SK-N-SH (cell line): Measurements from ENCODE around the gene SSTR3. TPM values are rescaled to one million over a fixed set of nuclear protein-coding genes. Genes with fewer than 3 reads are reported as not detected.

Experiments
- CTCF ChIA-PET: fragments of 300-600, 350-600 bp; formaldehyde crosslinking; extraction: SDS; loops from one replicate; lab custom pipeline; 2021; lab: Yijun Ruan, JAX
- POLR2A ChIA-PET: fragments of 350-600 bp; sonication (Branson Sonifier 250); formaldehyde crosslinking; extraction: SDS; loops from one replicate; lab custom pipeline; 2020; ENCODE audit warnings: antibody characterized with exemption, inconsistent platforms; lab: Yijun Ruan, JAX
- DNase-seq: peaks from one replicate; pipeline ENCODE4 v3.0.0; 2012
- H2AFZ ChIP-seq: fragments of 200-600 bp; sonication (generic); 2 replicates; pipeline ENCODE4 v1.8.1; 2016; ENCODE audit warnings: antibody characterized with exemption, mild to moderate bottlenecking, low read depth
- H3F3A ChIP-seq: fragments of 200-600 bp; sonication (generic); replicated peaks from 2 replicates; pipeline ENCODE3; 2016; ENCODE audit warnings: antibody characterized with exemption, mild to moderate bottlenecking; ENCODE audit not compliant: insufficient read depth
- H3K27ac ChIP-seq, 2 experiments: fragments of 200-500 bp in 1 of 2; fragments of 200-600 bp in 1 of 2; sonication (Bioruptor generic) in 1 of 2; sonication (generic), shearing (Covaris generic) in 1 of 2; 2 replicates each; pipeline versions ENCODE4 v1.5.1 to v1.6.1; 2014 to 2016; ENCODE audit warnings: low read depth in 2 of 2, inconsistent platforms in 1 of 2, low read length in 1 of 2, mild to moderate bottlenecking in 1 of 2, mixed read lengths in 1 of 2
- H3K27me3 ChIP-seq: fragments of 200-600 bp; sonication (generic), shearing (Covaris generic); 2 replicates; pipeline ENCODE4 v1.6.1; 2016; ENCODE audit warnings: mixed run types; ENCODE audit not compliant: insufficient read depth
- H3K36me3 ChIP-seq, 2 experiments: fragments of 200-500 bp in 1 of 2; fragments of 200-600 bp in 1 of 2; sonication (Bioruptor generic) in 1 of 2; sonication (generic) in 1 of 2; replicated peaks in 1 of 2; 2 replicates each; pipeline versions ENCODE3 to v1.5.1; 2014 to 2016; ENCODE audit warnings: low read length in 1 of 2, mild to moderate bottlenecking in 1 of 2; ENCODE audit not compliant: insufficient read depth in 2 of 2, control insufficient read depth in 1 of 2
- H3K4me1 ChIP-seq, 2 experiments: fragments of 200-500 bp in 1 of 2; fragments of 200-600 bp in 1 of 2; sonication (Bioruptor generic) in 1 of 2; sonication (generic), shearing (Covaris generic) in 1 of 2; 2 replicates each; pipeline versions ENCODE4 v1.5.1 to v1.6.1; 2014 to 2016; ENCODE audit warnings: low read depth in 1 of 2, low read length in 1 of 2, mixed run types in 1 of 2; ENCODE audit not compliant: insufficient read depth in 2 of 2, control insufficient read depth in 1 of 2
- H3K4me2 ChIP-seq: fragments of 200-600 bp; sonication (generic), shearing (Covaris generic); 2 replicates; pipeline ENCODE4 v1.6.1; 2017; ENCODE audit warnings: mixed run types
- H3K4me3 ChIP-seq, 2 experiments: fragments of 200-500 bp in 1 of 2; fragments of 200-600 bp in 1 of 2; sonication (Bioruptor generic) in 1 of 2; sonication (generic), shearing (Covaris generic) in 1 of 2; 2 replicates each; pipeline versions ENCODE4 v1.5.1 to v1.8.1; 2014 to 2016; ENCODE audit warnings: low read depth in 2 of 2, inconsistent platforms in 1 of 2, low read length in 1 of 2, mild to moderate bottlenecking in 1 of 2, mixed read lengths in 1 of 2, moderate library complexity in 1 of 2
- H3K79me2 ChIP-seq: fragments of 200-600 bp; sonication (generic); 2 replicates; pipeline ENCODE4 v1.8.1; 2017; ENCODE audit warnings: mild to moderate bottlenecking; ENCODE audit not compliant: insufficient read depth
- H3K9ac ChIP-seq: fragments of 200-600 bp; sonication (generic); 2 replicates; pipeline ENCODE4 v1.6.1; 2017; ENCODE audit warnings: mixed run types
- H3K9me2 ChIP-seq: fragments of 200-600 bp; sonication (generic); 2 replicates; pipeline ENCODE4 v1.6.1; 2017; ENCODE audit warnings: mixed run types
- H3K9me3 ChIP-seq: fragments of 200-600 bp; sonication (generic); 2 replicates; pipeline ENCODE4 v1.6.1; 2017; ENCODE audit warnings: mixed run types, mild to moderate bottlenecking, moderate library complexity
- H4K20me1 ChIP-seq: fragments of 200-600 bp; sonication (generic); 2 replicates; pipeline ENCODE4 v1.6.1; 2017; ENCODE audit warnings: mild to moderate bottlenecking, mixed run types; ENCODE audit not compliant: insufficient read depth
- ELF1 ChIP-seq: IDR thresholded peaks from 2 replicates; pipeline ENCODE4 v1.4.0; 2012
- EP300 ChIP-seq, 2 experiments: IDR thresholded peaks; 2 replicates each; pipeline versions ENCODE4 v1.4.0 to v1.6.1; 2012; ENCODE audit warnings: borderline replicate concordance in 1 of 2, low read depth in 1 of 2, low read length in 1 of 2
- FOXM1 ChIP-seq: IDR thresholded peaks from 2 replicates; pipeline ENCODE4 v1.4.0; 2012; ENCODE audit warnings: low read depth, mild to moderate bottlenecking
- GABPA ChIP-seq: IDR thresholded peaks from 2 replicates; pipeline ENCODE4 v1.4.0; 2012; ENCODE audit warnings: low read depth, mild to moderate bottlenecking
- MXI1 ChIP-seq: IDR thresholded peaks from 2 replicates; pipeline ENCODE4 v1.6.1; 2012; ENCODE audit warnings: mild to moderate bottlenecking, low read depth, low read length, improper control_type of control experiment
- NRF1 ChIP-seq: IDR thresholded peaks from 2 replicates; pipeline ENCODE4 v1.6.1; 2012; ENCODE audit warnings: low read depth, mild to moderate bottlenecking, low read length
- POLR2AphosphoS5 ChIP-seq: IDR thresholded peaks from 2 replicates; pipeline ENCODE4 v1.6.1; 2012; ENCODE audit warnings: low read depth, low read length
- REST ChIP-seq: IDR thresholded peaks from 2 replicates; pipeline ENCODE4 v1.6.1; 2012; ENCODE audit warnings: mild to moderate bottlenecking, low read depth, low read length, moderate library complexity
- RFX5 ChIP-seq: IDR thresholded peaks from 2 replicates; pipeline ENCODE4 v1.6.1; 2012; ENCODE audit warnings: mild to moderate bottlenecking, improper control_type of control experiment, low read length
- RXRA ChIP-seq: IDR thresholded peaks from 2 replicates; pipeline ENCODE4 v1.4.0; 2012; ENCODE audit warnings: low read depth, mild to moderate bottlenecking, borderline replicate concordance
- TAF1 ChIP-seq: IDR thresholded peaks from 2 replicates; pipeline ENCODE4 v1.6.1; 2012; ENCODE audit warnings: low read depth, mild to moderate bottlenecking, low read length, moderate library complexity, borderline replicate concordance
- TCF12 ChIP-seq: IDR thresholded peaks from 2 replicates; pipeline ENCODE4 v1.4.0; 2012
- WGBS: methylation state at CpG from one replicate; pipeline ENCODE4 v1.1.6; 2017; ENCODE audit warnings: low lambda C conversion rate; 5-methylcytosine and 5-hydroxymethylcytosine counted together
- polyA plus RNA-seq, 3 experiments: library from polyadenylated mRNA; depleted of rRNA; stranded (reverse); fragments of >200 nt; gene quantifications; 2 replicates each; pipeline ENCODE4 v1.2.3, GENCODE V29; 2012
- TF ChIP-seq, protein P1 (sequence below): IDR thresholded peaks from 2 replicates; pipeline ENCODE4 v1.4.0; 2012; ENCODE audit warnings: low read depth
- TF ChIP-seq, protein P2 (sequence below): fragments of 150-350 bp; IDR thresholded peaks from 2 replicates; pipeline ENCODE4 v1.6.1; 2017; ENCODE audit warnings: antibody characterized with exemption, low read length, low read depth, borderline replicate concordance
- TF ChIP-seq, protein P3 (sequence below): fragments of 150-350 bp; IDR thresholded peaks from 2 replicates; pipeline ENCODE4 v1.6.1; 2016; ENCODE audit warnings: mild to moderate bottlenecking, low read depth, low read length

The SSTR3 gene
- polyA plus RNA-seq, 1 of the 3 experiments (the other 2 are of a cell fraction): not detected

GRCh38 chr22:37229805-37230672, 17.8 kb upstream of the SSTR3 start:
- H3K79me2 ChIP-seq: no peaks in the 10 kb centered on the region
- H3K9me2 ChIP-seq: no peaks in the 10 kb centered on the region
- 55% methylated on average over 8 of the region's 8 CpGs for WGBS
- H3K27ac ChIP-seq: peak overlapping the region in 1 of 2 experiments; percentile 83; a peak in 2 of 4 replicates
- no peak for DNase-seq
- CTCF ChIA-PET: interaction anchor here (0.6 to 5.9 kb wide), 7 partner anchors 12 to 38 kb away, joined by 3 to 52 read pairs (median 4); no protein-coding TSS in a partner anchor
- peaks cover 15 to 22% of the 10 kb centered on the region in 2 experiments; a peak in 3 of 4 replicates for H3K4me1 ChIP-seq
- no peaks in the 10 kb centered on the region for H3K27me3 ChIP-seq
- H3K36me3 ChIP-seq: no peaks in the 10 kb centered on the region
- no peak overlapping the region; the same call in 1 of the 2 replicates for H3K9ac ChIP-seq
- H2AFZ ChIP-seq: no peak overlapping the region
- H3K9me3 ChIP-seq: no peaks in the 10 kb centered on the region
- no peaks in the 10 kb centered on the region for H4K20me1 ChIP-seq
- TF ChIP-seq GABPA: no peak
- TF ChIP-seq ELF1: no peak
- TF ChIP-seq, protein P1, sequence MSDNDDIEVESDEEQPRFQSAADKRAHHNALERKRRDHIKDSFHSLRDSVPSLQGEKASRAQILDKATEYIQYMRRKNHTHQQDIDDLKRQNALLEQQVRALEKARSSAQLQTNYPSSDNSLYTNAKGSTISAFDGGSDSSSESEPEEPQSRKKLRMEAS: peak; percentile 21; the same call in 1 of the 2 replicates
- TF ChIP-seq TAF1: no peak
- H3F3A ChIP-seq: peaks cover 23% of the 10 kb centered on the region
- POLR2A ChIA-PET: interaction anchor here (1.0 kb wide), 1 partner anchor 15 kb away, joined by 3 read pairs; no protein-coding TSS in a partner anchor
- peak overlapping the region; percentile 73 for H3K4me2 ChIP-seq
- no peak overlapping the region for H3K4me3 ChIP-seq

DNA sequence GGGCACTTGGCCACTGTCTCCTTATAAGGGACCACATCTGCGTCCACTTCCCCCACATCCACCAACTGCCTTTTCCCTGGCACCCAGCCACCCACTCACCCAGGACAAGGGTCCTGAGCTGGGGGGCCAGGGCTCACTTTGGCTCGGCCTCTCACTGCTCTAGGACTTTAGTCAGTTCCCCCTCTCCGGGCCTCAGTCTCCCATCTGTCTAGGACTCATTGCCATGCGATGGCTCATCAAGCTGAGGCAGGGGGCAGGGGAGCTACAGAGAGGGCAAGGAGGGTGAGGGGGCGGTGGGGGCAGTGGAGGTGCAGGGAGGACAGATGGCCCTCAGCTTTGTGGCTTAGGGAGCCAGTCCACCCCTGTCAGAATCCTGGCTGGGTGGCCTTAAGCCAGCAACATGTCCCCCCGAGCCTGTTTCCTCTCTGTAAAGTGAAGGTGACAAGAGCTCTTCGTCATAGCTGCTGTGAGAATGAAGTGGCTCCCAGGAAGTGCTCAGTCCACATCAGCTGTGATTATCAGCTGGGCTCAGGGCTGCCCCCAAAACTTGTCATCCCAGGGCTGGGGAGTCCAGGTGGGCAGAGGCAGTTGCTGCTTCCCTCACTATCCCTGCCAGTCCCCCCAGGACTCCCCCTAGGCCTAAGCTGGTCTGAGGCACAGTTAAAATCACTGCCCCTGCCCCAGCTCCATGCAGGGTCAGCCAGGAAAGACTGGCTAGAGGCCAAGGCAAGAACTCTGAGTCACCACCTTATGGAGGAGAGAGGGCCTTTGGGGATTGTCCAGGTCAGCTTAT, 16.9 kb upstream of the SSTR3 start:
- Histone ChIP-seq H3K9ac (peak overlapping the region; percentile 17; the same call in 1 of the 2 replicates), H3K79me2 (no peaks in the 10 kb centered on the region), H3K27ac (peak overlapping the region; percentile 54 to 83; a peak in 3 of 4 replicates), H3K27me3 (no peaks in the 10 kb centered on the region), H3K4me1 (peaks cover 15 to 22% of the 10 kb centered on the region in 2 experiments; a peak in 3 of 4 replicates), H3K9me3 (no peaks in the 10 kb centered on the region), H3K36me3 (no peaks in the 10 kb centered on the region), H2AFZ (no peak overlapping the region; the same call in 1 of the 2 replicates), H3F3A (peaks cover 23% of the 10 kb centered on the region), H4K20me1 (no peaks in the 10 kb centered on the region), H3K4me3 (no peak overlapping the region), H3K4me2 (peak overlapping the region; percentile 73), H3K9me2 (no peaks in the 10 kb centered on the region)
- ChIA-PET POLR2A (interaction anchor here (1.0 kb wide), 1 partner anchor 16 kb away, joined by 3 read pairs; no protein-coding TSS in a partner anchor), CTCF (interaction anchor here (0.6 to 5.9 kb wide), 6 partner anchors 13 to 38 kb away, joined by 3 to 52 read pairs (median 6); no protein-coding TSS in a partner anchor)
- DNase-seq: peak; percentile 56
- WGBS: 17% methylated on average over 5 of the region's 7 CpGs
- TF ChIP-seq POLR2AphosphoS5 (peak; percentile 24; the same call in 1 of the 2 replicates), TCF12 (peak; percentile 92), RXRA (peak; percentile 89; the same call in 1 of the 2 replicates), FOXM1 (peak; percentile 23; the same call in 1 of the 2 replicates), MXI1 (no peak), TAF1 (no peak), NRF1 (no peak), EP300 (IDR thresholded peaks at IDR 0.05; ENCODE audit: borderline replicate concordance in 1 of 2, low read depth in 1 of 2, low read length in 1 of 2) (peak; percentile 30 to 67; a peak in 2 of 4 replicates), GABPA (no peak), RFX5 (no peak), REST (no peak)
- TF ChIP-seq, protein P1: peak; percentile 49; the same call in 1 of the 2 replicates
- TF ChIP-seq, protein P2, sequence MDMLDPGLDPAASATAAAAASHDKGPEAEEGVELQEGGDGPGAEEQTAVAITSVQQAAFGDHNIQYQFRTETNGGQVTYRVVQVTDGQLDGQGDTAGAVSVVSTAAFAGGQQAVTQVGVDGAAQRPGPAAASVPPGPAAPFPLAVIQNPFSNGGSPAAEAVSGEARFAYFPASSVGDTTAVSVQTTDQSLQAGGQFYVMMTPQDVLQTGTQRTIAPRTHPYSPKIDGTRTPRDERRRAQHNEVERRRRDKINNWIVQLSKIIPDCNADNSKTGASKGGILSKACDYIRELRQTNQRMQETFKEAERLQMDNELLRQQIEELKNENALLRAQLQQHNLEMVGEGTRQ: no peak
- TF ChIP-seq, protein P3, sequence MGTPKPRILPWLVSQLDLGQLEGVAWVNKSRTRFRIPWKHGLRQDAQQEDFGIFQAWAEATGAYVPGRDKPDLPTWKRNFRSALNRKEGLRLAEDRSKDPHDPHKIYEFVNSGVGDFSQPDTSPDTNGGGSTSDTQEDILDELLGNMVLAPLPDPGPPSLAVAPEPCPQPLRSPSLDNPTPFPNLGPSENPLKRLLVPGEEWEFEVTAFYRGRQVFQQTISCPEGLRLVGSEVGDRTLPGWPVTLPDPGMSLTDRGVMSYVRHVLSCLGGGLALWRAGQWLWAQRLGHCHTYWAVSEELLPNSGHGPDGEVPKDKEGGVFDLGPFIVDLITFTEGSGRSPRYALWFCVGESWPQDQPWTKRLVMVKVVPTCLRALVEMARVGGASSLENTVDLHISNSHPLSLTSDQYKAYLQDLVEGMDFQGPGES: no peak
